NCI-H2171 (cell line): ENCODE data around the gene DOC2A.

Experiments
- DNase-seq: peaks from one replicate; lab custom pipeline; 2025; lab: John Stamatoyannopoulos, UW

DOC2A gene

DNA sequence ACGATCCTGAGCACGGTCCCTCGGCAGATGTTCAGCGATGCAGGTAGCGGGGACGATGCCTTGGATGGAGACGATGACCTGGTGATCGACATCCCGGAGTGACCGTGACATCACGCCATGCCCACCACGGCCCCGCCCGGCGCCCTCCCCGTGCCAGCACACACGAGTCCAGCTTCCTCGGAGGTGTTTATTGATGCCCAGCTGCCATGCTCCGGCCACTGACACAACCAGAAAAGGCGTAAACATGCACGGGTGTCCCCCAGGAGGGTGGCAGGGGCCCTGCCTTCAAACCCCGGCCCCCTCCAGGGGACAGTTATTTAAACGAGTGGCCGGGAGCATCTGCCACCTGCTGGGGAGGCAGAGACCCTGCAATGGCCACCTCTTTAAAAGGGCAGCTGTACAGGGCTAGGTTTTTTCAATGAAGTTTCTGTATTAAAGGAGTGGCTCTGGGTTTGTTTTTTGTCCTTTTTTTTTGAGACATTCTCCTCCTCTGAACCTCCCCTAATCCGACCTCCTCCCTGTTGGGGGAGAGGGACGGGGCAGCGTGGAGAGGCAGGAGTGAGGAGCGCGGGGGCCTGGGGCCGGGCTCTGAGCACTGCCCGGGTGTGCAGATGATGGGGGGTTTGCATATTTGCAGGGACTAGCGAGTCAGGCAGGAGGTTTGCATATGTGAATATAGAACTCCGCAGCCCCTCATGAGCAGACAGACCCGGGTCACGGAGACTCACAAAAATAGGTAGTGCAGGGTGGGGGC lies 5.3 kb downstream of the DOC2A start:
- no peak for DNase-seq

DNA sequence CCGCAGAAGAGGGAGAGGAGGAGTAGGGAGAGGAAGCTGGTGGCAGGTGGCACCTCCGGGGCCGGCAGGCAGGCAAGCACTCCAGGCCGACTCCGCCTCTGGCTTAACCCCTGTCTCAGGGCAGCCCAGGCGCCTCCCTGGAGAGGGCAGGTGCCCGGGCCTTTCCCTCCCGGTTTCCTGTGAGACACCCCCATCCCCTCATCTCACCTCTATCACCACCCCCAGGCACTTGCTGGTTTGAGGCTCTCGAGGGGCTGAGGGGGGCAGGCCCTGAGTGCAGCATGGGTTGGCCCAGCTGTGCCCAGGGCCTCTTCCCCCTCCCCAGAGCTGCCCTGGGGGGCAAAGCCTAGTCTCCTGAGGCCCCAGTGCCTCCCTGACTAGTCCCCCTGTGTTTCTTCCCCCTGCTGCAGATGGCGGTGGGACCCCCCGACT lies 6.0 kb downstream of the DOC2A start:
- DNase-seq, result no peak

GRCh38 chr16:30004424-30004776 lies 6.4 kb downstream of the DOC2A start:
- no peak for DNase-seq

DNA sequence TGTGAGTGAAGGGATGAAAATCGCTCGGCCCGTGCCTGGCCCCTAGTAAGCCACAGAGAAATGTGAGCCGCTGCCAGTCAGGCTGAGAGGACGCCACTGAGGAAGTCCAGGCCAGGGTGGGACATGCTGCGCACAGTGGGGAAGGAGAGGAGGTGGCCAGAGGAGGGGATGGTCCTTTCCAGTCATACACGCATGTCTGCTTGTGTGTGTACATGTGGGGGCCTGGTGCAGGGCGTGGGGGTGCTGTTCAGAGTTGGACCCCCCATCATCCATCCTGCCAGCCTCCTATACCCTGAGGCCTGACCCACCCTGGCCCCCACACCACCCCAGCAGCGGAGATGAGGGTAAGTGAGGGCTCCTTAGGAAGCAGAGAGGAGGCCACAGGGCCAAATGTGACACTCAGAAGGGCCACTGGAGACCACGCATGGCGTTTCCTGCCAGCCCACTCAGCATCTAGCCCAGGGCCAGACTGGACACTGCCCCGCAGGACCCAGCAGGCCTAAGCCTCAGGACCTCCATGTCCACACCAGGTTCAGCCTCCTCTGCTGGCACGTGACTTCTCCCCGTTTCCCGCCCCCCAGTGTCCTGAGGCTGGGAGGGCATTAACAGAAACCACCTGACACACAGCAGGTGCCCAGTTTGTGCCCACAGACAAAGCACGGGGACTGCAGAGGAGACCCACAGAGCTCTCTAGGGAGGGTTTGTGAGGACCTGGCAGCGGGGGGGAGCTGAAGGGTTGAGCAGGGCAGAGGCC lies 7.0 kb downstream of the DOC2A start:
- DNase-seq, result no peak

GRCh38 chr16:30002614-30003346 lies 8.0 kb downstream of the DOC2A start:
- no peak for DNase-seq

GRCh38 chr16:30000735-30001631 lies 9.8 kb downstream of the DOC2A start:
- DNase-seq, result no peak

GRCh38 chr16:29999605-30000004 lies 11.2 kb downstream of the DOC2A start:
- DNase-seq, result no peak

GRCh38 chr16:29996766-29997250 lies 14.0 kb downstream of the DOC2A start:
- DNase-seq, result no peak

- peak; percentile 98 for DNase-seq
These were observed 14.7 kb downstream of the DOC2A start, which contains the start of gene INO80E for GRCh38 chr16:29995911-29996765. Gene INO80E (plus strand): TSS chr16:29996241. CDS start chr16:29996311, 70 bp downstream.

DNA sequence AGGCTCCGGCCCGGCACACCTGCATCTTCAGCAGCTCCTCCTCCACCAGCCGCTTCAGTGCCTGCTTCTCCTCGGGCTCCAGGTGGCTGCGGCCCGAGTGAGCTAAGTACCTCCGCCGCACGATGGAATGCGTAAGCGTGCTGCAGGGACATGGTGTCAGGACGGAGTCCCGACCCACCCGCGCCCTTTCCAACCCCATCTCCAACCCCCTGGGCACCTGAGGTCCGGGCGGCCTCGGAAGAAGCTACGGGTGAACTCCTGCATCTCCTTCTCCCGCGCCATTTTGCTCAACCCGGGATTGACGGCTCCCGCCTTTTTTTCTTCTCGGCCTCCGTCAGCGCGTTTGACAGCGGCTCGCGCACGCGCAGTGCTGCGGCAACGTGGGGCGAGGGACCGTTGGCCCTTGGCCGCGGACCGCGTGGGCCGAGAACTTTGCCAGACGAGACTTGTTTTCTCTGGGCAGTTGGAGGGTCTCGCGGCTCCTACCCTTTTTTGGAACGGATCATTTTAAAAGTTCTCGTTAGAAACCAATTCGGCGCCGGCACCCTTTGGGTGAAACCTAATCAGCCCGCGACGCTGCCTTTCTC lies 15.4 kb downstream of the DOC2A start, which contains the start of gene HIRIP3:
Gene HIRIP3 (minus strand): TSS at position 294 of the 587 bp plus-strand sequence. CDS start 12 bp downstream, at position 282.
- DNase-seq, result peak; percentile 87

DNA sequence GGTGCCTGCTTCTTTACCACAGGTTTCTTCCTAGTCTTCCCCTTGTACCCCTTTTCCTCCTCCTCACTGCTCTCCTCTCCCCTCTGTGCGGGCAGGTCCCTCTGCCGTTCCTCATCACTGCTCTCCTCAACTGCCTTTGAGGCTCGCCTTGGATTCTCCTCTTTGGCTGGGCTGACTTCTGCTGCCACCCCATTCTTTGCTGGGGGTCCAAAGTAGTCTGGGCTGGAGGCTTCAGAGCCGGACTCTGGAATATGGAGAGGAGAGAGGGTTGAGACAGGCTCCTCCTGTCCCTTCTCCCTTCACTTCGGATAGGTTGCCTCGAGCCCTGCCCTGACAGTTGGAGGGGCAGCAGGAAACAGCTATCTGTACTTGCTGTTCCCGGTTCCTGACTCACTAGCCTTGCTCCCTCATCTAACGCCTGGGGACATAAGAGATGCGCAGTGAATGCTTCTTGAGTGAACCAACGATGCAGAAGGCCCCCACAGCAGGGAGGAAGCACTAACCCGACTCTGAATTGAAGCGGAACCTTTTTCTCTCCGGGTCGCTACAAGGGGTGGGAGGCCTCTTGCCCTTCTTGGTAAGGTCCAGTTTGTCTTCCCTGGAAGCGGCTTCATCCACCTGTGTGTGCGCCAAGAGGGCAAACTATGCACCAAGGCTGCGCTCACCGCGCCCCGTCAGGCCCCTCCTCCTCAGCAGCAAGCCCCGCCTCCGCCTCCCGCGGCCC lies 16.1 kb downstream of the DOC2A start:
- DNase-seq, result no peak

GRCh38 chr16:29993903-29994599 lies 16.8 kb downstream of the DOC2A start:
- no peak for DNase-seq

DNA sequence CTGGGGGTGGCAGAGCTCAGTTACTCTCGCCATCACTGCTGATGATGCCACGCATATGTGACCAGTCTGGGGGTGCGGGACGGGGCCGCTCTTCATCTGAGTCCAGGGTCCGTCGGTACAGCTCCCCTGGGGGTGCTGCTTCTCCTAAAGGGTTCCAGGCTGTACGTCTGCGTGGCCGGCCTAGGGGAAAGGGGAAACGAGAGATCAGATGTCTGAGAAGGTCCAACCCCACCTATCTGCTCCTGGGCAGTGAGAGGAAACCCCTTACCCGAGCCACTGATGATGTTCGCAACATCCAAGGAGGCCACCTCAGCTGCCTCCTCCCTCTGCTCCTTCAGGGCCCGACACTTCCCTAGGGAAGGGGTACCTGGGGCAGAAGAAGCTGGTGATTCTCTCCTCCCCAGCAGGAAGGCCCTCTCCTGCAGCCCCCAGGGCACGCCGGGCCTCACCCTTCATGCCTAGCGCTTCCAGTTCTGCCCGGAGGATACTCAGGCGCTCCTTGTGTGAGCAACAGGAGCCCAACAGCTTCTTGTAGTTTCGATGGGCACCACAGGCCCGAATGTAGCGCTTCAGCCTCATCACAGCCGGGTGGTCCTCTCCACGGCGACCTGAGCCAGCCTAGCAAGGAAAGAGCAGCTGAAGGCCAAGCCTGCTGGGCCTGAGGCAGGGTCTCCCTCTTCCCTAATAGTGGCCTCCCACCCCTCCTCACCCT lies 17.5 kb downstream of the DOC2A start:
- DNase-seq, result no peak

GRCh38 chr16:29992344-29992967 lies 18.4 kb downstream of the DOC2A start:
- DNase-seq, result no peak

GRCh38 chr16:29991571-29991904 lies 19.3 kb downstream of the DOC2A start:
- no peak for DNase-seq

DNA sequence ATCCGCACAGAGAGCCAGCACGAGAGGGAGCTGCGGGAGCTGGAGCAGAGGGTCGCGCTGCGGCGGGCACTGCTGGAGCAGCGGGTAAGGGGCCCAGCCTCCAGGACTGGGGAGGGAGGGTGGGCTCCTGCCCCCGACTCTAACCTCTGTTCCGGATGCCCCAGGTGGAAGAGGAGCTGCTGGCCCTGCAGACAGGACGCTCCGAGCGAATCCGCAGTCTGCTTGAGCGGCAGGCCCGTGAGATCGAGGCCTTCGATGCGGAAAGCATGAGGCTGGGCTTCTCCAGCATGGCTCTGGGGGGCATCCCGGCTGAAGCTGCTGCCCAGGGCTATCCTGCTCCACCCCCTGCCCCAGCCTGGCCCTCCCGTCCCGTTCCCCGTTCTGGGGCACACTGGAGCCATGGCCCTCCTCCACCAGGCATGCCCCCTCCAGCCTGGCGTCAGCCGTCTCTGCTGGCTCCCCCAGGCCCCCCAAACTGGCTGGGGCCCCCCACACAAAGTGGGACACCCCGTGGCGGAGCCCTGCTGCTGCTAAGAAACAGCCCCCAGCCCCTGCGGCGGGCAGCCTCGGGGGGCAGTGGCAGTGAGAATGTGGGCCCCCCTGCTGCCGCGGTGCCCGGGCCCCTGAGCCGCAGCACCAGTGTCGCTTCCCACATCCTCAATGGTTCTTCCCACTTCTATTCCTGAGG lies 19.8 kb downstream of the DOC2A start:
- no peak for DNase-seq

GRCh38 chr16:29990034-29990433 lies 20.8 kb downstream of the DOC2A start:
- DNase-seq, result no peak
